Liver (tissue), 3 donors: ENCODE data around the gene SMIM11.
A peak's percentile ranks its signal among the peaks of the same experiment; 100 is the strongest.

Source experiments
- EGR1 ChIP-seq, 2 donors: IDR thresholded peaks; 2 replicates each; pipeline ENCODE4 v1.6.1; 2016 to 2018; ENCODE audit warnings: antibody characterized with exemption in 2 of 2, low read depth in 2 of 2
- FOXA1 ChIP-seq: IDR thresholded peaks from 2 replicates; pipeline ENCODE4 v1.6.1; 2016; ENCODE audit warnings: antibody characterized with exemption
- GABPA ChIP-seq, 2 donors: IDR thresholded peaks in 1 of 2; conservative IDR thresholded peaks in 1 of 2; 2 replicates each; pipeline ENCODE4 v1.6.1; 2016; ENCODE audit warnings: antibody characterized with exemption in 2 of 2, mild to moderate bottlenecking in 1 of 2, moderate library complexity in 1 of 2
- JUND ChIP-seq, 2 donors: IDR thresholded peaks; 2 replicates each; pipeline ENCODE4 v1.6.1; 2016; ENCODE audit warnings: antibody characterized with exemption in 2 of 2
- MAX ChIP-seq: IDR thresholded peaks from 2 replicates; pipeline ENCODE4 v1.6.1; 2016; ENCODE audit warnings: antibody characterized with exemption
- NR2F2 ChIP-seq: IDR thresholded peaks from 2 replicates; pipeline ENCODE4 v1.6.1; 2016; ENCODE audit warnings: antibody characterized with exemption
- RAD21 ChIP-seq, 2 donors: IDR thresholded peaks; 2 replicates each; pipeline ENCODE4 v1.6.1; 2016; ENCODE audit warnings: antibody characterized with exemption in 2 of 2, mild to moderate bottlenecking in 2 of 2
- REST ChIP-seq: IDR thresholded peaks from 2 replicates; pipeline ENCODE4 v1.6.1; 2016; ENCODE audit warnings: antibody characterized with exemption, mild to moderate bottlenecking
- RXRA ChIP-seq, 2 donors: IDR thresholded peaks; 2 replicates each; pipeline ENCODE4 v1.6.1; 2017 to 2018; ENCODE audit warnings: antibody characterized with exemption in 2 of 2, mild to moderate bottlenecking in 1 of 2
- SP1 ChIP-seq: IDR thresholded peaks from 2 replicates; pipeline ENCODE4 v1.6.1; 2018; ENCODE audit warnings: antibody characterized with exemption, mild to moderate bottlenecking
- YY1 ChIP-seq: IDR thresholded peaks from 2 replicates; pipeline ENCODE4 v1.6.1; 2016; ENCODE audit warnings: antibody characterized with exemption, mild to moderate bottlenecking
- ZBTB33 ChIP-seq: IDR thresholded peaks from 2 replicates; pipeline ENCODE4 v1.6.1; 2016; ENCODE audit warnings: antibody characterized with exemption
- TF ChIP-seq, protein P1 (sequence below): fragments of 150-350 bp; IDR thresholded peaks from 2 replicates; pipeline ENCODE4 v1.5.1; 2017; ENCODE audit warnings: improper control_type of control experiment, low read depth, low read length; ENCODE audit not compliant: missing input control
- TF ChIP-seq, protein P2 (sequence below): IDR thresholded peaks from 2 replicates; pipeline ENCODE4 v1.6.1; 2016; ENCODE audit warnings: antibody characterized with exemption
- donor health status: healthy.
- donor health status: healthy.

GRCh38 chr21:34345091-34345871, 30.0 kb upstream of the SMIM11 start:
- TF ChIP-seq REST (no peak), MAX (no peak), RAD21 (IDR thresholded peaks at IDR 0.05) (no peak), RXRA (IDR thresholded peaks at IDR 0.05) (no peak), SP1 (no peak), GABPA (IDR thresholded peaks at IDR 0.05 in 1 of 2, conservative IDR thresholded peaks at IDR 0.05 in 1 of 2) (no peak), YY1 (no peak), JUND (IDR thresholded peaks at IDR 0.05) (no peak), ZBTB33 (no peak), EGR1 (IDR thresholded peaks at IDR 0.05; ENCODE audit: low read depth in 2 of 2) (no peak), FOXA1 (no peak), NR2F2 (peak; percentile 7)
- TF ChIP-seq, protein P1, sequence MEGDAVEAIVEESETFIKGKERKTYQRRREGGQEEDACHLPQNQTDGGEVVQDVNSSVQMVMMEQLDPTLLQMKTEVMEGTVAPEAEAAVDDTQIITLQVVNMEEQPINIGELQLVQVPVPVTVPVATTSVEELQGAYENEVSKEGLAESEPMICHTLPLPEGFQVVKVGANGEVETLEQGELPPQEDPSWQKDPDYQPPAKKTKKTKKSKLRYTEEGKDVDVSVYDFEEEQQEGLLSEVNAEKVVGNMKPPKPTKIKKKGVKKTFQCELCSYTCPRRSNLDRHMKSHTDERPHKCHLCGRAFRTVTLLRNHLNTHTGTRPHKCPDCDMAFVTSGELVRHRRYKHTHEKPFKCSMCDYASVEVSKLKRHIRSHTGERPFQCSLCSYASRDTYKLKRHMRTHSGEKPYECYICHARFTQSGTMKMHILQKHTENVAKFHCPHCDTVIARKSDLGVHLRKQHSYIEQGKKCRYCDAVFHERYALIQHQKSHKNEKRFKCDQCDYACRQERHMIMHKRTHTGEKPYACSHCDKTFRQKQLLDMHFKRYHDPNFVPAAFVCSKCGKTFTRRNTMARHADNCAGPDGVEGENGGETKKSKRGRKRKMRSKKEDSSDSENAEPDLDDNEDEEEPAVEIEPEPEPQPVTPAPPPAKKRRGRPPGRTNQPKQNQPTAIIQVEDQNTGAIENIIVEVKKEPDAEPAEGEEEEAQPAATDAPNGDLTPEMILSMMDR: no peak
- TF ChIP-seq, protein P2, sequence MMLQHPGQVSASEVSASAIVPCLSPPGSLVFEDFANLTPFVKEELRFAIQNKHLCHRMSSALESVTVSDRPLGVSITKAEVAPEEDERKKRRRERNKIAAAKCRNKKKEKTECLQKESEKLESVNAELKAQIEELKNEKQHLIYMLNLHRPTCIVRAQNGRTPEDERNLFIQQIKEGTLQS: no peak
